ENCODE results near the gene PLS1. TPM values are rescaled to one million over a fixed set of nuclear protein-coding genes. Genes with fewer than 3 reads are reported as not detected.

The PLS1 gene
- total RNA-seq, 1 donor from 2014 or later, result 7.5 TPM

- no peak for TF ChIP-seq CTCF (IDR thresholded peaks at IDR 0.05; ENCODE audit: unreplicated experiment)
- H3K27me3 Mint-ChIP-seq (ENCODE audit: low read depth), result no peaks in the 10 kb centered on the region
- no peaks in the 10 kb centered on the region for H3K9me3 Mint-ChIP-seq
- no peak overlapping the region for H3K4me3 Mint-ChIP-seq
- H3K27ac Mint-ChIP-seq, result no peak overlapping the region
- H3K36me3 Mint-ChIP-seq, result no peaks in the 10 kb centered on the region
- no peaks in the 10 kb centered on the region for H3K4me1 Mint-ChIP-seq
- no peak for DNase-seq (ENCODE audit: low spot score in 2 of 2, unreplicated experiment in 2 of 2)
Measured at GRCh38 chr3:142623194-142623593, 27.0 kb downstream of the PLS1 start.

- H3K36me3 Mint-ChIP-seq, result no peaks in the 10 kb centered on the region
- no peaks in the 10 kb centered on the region for H3K4me1 Mint-ChIP-seq
- no peak for DNase-seq (ENCODE audit: low spot score in 2 of 2, unreplicated experiment in 2 of 2)
- no peak for TF ChIP-seq CTCF (IDR thresholded peaks at IDR 0.05; ENCODE audit: unreplicated experiment)
- no peaks in the 10 kb centered on the region for H3K27me3 Mint-ChIP-seq (ENCODE audit: low read depth)
- no peak overlapping the region for H3K27ac Mint-ChIP-seq
- no peaks in the 10 kb centered on the region for H3K9me3 Mint-ChIP-seq
- H3K4me3 Mint-ChIP-seq, result no peak overlapping the region
Measured at GRCh38 chr3:142624341-142625152, 28.4 kb downstream of the PLS1 start.

GRCh38 chr3:142625153-142625440 lies 28.9 kb downstream of the PLS1 start:
- H3K36me3 Mint-ChIP-seq, result no peaks in the 10 kb centered on the region
- no peak overlapping the region for H3K27ac Mint-ChIP-seq
- no peaks in the 10 kb centered on the region for H3K9me3 Mint-ChIP-seq
- H3K4me3 Mint-ChIP-seq, result no peak overlapping the region
- no peaks in the 10 kb centered on the region for H3K27me3 Mint-ChIP-seq (ENCODE audit: low read depth)
- DNase-seq (ENCODE audit: low spot score in 2 of 2, unreplicated experiment in 2 of 2), result no peak
- no peaks in the 10 kb centered on the region for H3K4me1 Mint-ChIP-seq
- TF ChIP-seq CTCF (IDR thresholded peaks at IDR 0.05; ENCODE audit: unreplicated experiment), result no peak

GRCh38 chr3:142626971-142627370 lies 30.8 kb downstream of the PLS1 start:
- DNase-seq (ENCODE audit: low spot score in 2 of 2, unreplicated experiment in 2 of 2), result no peak
- no peak overlapping the region for H3K4me3 Mint-ChIP-seq
- H3K36me3 Mint-ChIP-seq, result no peaks in the 10 kb centered on the region
- H3K27ac Mint-ChIP-seq, result no peak overlapping the region
- no peaks in the 10 kb centered on the region for H3K27me3 Mint-ChIP-seq (ENCODE audit: low read depth)
- no peaks in the 10 kb centered on the region for H3K4me1 Mint-ChIP-seq
- H3K9me3 Mint-ChIP-seq, result no peaks in the 10 kb centered on the region
- no peak for TF ChIP-seq CTCF (IDR thresholded peaks at IDR 0.05; ENCODE audit: unreplicated experiment)

GRCh38 chr3:142628801-142629200 lies 32.6 kb downstream of the PLS1 start:
- Mint-ChIP-seq H3K36me3 (no peaks in the 10 kb centered on the region), H3K4me1 (no peaks in the 10 kb centered on the region), H3K27me3 (ENCODE audit: low read depth) (no peaks in the 10 kb centered on the region), H3K9me3 (no peaks in the 10 kb centered on the region), H3K4me3 (no peak overlapping the region), H3K27ac (no peak overlapping the region)
- no peak for TF ChIP-seq CTCF (IDR thresholded peaks at IDR 0.05; ENCODE audit: unreplicated experiment)
- DNase-seq (ENCODE audit: low spot score in 2 of 2, unreplicated experiment in 2 of 2), result no peak

- no peak for DNase-seq (ENCODE audit: low spot score in 2 of 2, unreplicated experiment in 2 of 2)
- Mint-ChIP-seq H3K36me3 (peaks cover 2% of the 10 kb centered on the region), H3K9me3 (no peaks in the 10 kb centered on the region), H3K27ac (no peak overlapping the region), H3K27me3 (ENCODE audit: low read depth) (no peaks in the 10 kb centered on the region), H3K4me1 (no peaks in the 10 kb centered on the region), H3K4me3 (no peak overlapping the region)
- no peak for TF ChIP-seq CTCF (IDR thresholded peaks at IDR 0.05; ENCODE audit: unreplicated experiment)
Measured at GRCh38 chr3:142633073-142633472, 36.9 kb downstream of the PLS1 start.
